Colonic mucosa (tissue), 4 donors: ENCODE results near the gene MRPS2. TPM values are rescaled to one million over a fixed set of nuclear protein-coding genes. Genes with fewer than 3 reads are reported as not detected.
"Not testable (repeated sequence)": the region's sequence is repeated elsewhere in the genome, so short reads cannot be mapped to it uniquely, and the experiment has no call there.

Source experiments
- DNase-seq: peaks from one replicate; pipeline ENCODE4 v3.0.0-alpha.2; 2020
- H3K27ac ChIP-seq: fragments of 200-600 bp; one replicate; pipeline ENCODE4 v1.8.0; 2021
- H3K27me3 ChIP-seq: fragments of 200-600 bp; one replicate; pipeline ENCODE4 v1.8.0; 2021
- H3K36me3 ChIP-seq: fragments of 200-600 bp; one replicate; pipeline ENCODE4 v1.8.0; 2021
- H3K4me1 ChIP-seq: fragments of 200-600 bp; one replicate; pipeline ENCODE4 v1.8.0; 2021; ENCODE audit warnings: mild to moderate bottlenecking
- H3K4me3 ChIP-seq: fragments of 200-600 bp; one replicate; pipeline ENCODE4 v1.8.0; 2021
- H3K9ac ChIP-seq, 2 donors: one replicate each; pipeline ENCODE4 v1.7.0; 2013; ENCODE audit warnings: control low read depth in 2 of 2, low read depth in 2 of 2, low read length in 2 of 2
- H3K9me3 ChIP-seq: fragments of 200-600 bp; one replicate; pipeline ENCODE4 v1.8.0; 2021
- CTCF ChIP-seq: fragments of 200-600 bp; IDR thresholded peaks from one replicate; pipeline ENCODE4 v1.8.0; 2022; ENCODE audit warnings: antibody characterized with exemption, mild to moderate bottlenecking
- intact Hi-C: fragments of 100-400 bp; cut with DNase I; formaldehyde crosslinking; loops from one replicate; pipeline ENCODE4 v1.14.1; 2022
- total RNA-seq, 2 donors: library from RNA; stranded (reverse); fragmentation: NEBNext Ultra II Directional in 1 of 2; extraction: Animal tissue kit (Norgen Biotek cat#: 25700) in 1 of 2; gene quantifications; one replicate each; pipeline ENCODE4 v1.2.1, GENCODE V29; 2021
- donor health status: healthy.
- donor health status: DM: no; HTN: no; CAD: no.
- donor health status: DM: no; HTN: no; CAD: no.

Gene MRPS2
- total RNA-seq, 2 donors from 2014 or later, result 35.9 to 61.1 TPM

- H3K4me1 ChIP-seq, result no peaks in the 10 kb centered on the region
- H3K4me3 ChIP-seq, result no peak overlapping the region
- no peak for DNase-seq
- no peak for TF ChIP-seq CTCF
- H3K27me3 ChIP-seq, result no peaks in the 10 kb centered on the region
- no peak overlapping the region for H3K27ac ChIP-seq
- intact Hi-C loops, result no loop called here
- H3K9me3 ChIP-seq, result no peaks in the 10 kb centered on the region
- H3K9ac ChIP-seq, result no peak overlapping the region
- no peaks in the 10 kb centered on the region for H3K36me3 ChIP-seq
Observed at GRCh38 chr9:135530146-135530545, 29.7 kb downstream of the MRPS2 start.

- Histone ChIP-seq H3K27me3 (no peaks in the 10 kb centered on the region), H3K4me1 (no peaks in the 10 kb centered on the region), H3K36me3 (no peaks in the 10 kb centered on the region), H3K27ac (no peak overlapping the region), H3K9ac (no peak overlapping the region), H3K9me3 (no peaks in the 10 kb centered on the region), H3K4me3 (no peak overlapping the region)
- intact Hi-C loops, result no loop called here
- DNase-seq, result no peak
- no peak for TF ChIP-seq CTCF
Observed at GRCh38 chr9:135531096-135531495, 30.6 kb downstream of the MRPS2 start.

GRCh38 chr9:135533113-135533512 lies 32.6 kb downstream of the MRPS2 start:
- Histone ChIP-seq H3K4me3 (no peak overlapping the region), H3K9me3 (no peaks in the 10 kb centered on the region), H3K36me3 (no peaks in the 10 kb centered on the region), H3K4me1 (no peaks in the 10 kb centered on the region), H3K27ac (no peak overlapping the region), H3K27me3 (no peaks in the 10 kb centered on the region), H3K9ac (no peak overlapping the region)
- DNase-seq, result no peak
- intact Hi-C loops, result no loop called here
- TF ChIP-seq CTCF, result no peak

GRCh38 chr9:135533674-135534073 lies 33.2 kb downstream of the MRPS2 start:
- no peak overlapping the region for H3K27ac ChIP-seq
- H3K4me3 ChIP-seq, result no peak overlapping the region
- intact Hi-C loops, result no loop called here
- no peaks in the 10 kb centered on the region for H3K36me3 ChIP-seq
- no peaks in the 10 kb centered on the region for H3K9me3 ChIP-seq
- no peaks in the 10 kb centered on the region for H3K27me3 ChIP-seq
- no peak for DNase-seq
- H3K4me1 ChIP-seq, result no peaks in the 10 kb centered on the region
- no peak for TF ChIP-seq CTCF
- H3K9ac ChIP-seq, result no peak overlapping the region

GRCh38 chr9:135534192-135534711 lies 33.8 kb downstream of the MRPS2 start:
- H3K9ac ChIP-seq, DNase-seq, H3K4me1 ChIP-seq, H3K4me3 ChIP-seq, H3K27me3 ChIP-seq, intact Hi-C loops, H3K27ac ChIP-seq, H3K36me3 ChIP-seq, H3K9me3 ChIP-seq: not testable (repeated sequence)

GRCh38 chr9:135534826-135535225 lies 34.3 kb downstream of the MRPS2 start:
- H3K4me1 ChIP-seq, DNase-seq, H3K27me3 ChIP-seq, H3K9me3 ChIP-seq, intact Hi-C loops, H3K9ac ChIP-seq, H3K36me3 ChIP-seq, H3K27ac ChIP-seq, H3K4me3 ChIP-seq: not testable (repeated sequence)

- H3K27ac ChIP-seq, intact Hi-C loops, H3K4me3 ChIP-seq: not testable (repeated sequence)
Observed at GRCh38 chr9:135535631-135536030, 35.1 kb downstream of the MRPS2 start.

More at GRCh38 chr9:135535631-135536030, 35.1 kb downstream of the MRPS2 start:
- not testable (repeated sequence) for H3K9me3 ChIP-seq, H3K9ac ChIP-seq, H3K4me1 ChIP-seq, H3K27me3 ChIP-seq, H3K36me3 ChIP-seq, DNase-seq
